Gastrocnemius medialis (tissue), 4 donors: Measurements from ENCODE around the gene CHAD. TPM values are rescaled to one million over a fixed set of nuclear protein-coding genes. Genes with fewer than 3 reads are reported as not detected.

Experiments used
- ATAC-seq, 2 donors: fragments of 150-250 bp; one replicate each; pipeline ENCODE4 v1.9.1; 2016
- DNase-seq, 2 donors: peaks; one replicate each; pipeline ENCODE4 v3.0.0-alpha.2; 2019
- H3K27ac ChIP-seq, 4 donors: fragments of 200-600 bp; sonication (generic); 1 replicate in 1 of 4; 2 replicates in 3 of 4; pipeline ENCODE4 v1.5.1; 2016 to 2018; ENCODE audit warnings: mild to moderate bottlenecking in 2 of 4, moderate library complexity in 1 of 4
- H3K27me3 ChIP-seq, 3 donors: fragments of 200-600 bp; sonication (generic) in 2 of 3; 1 replicate in 1 of 3; 2 replicates in 2 of 3; pipeline versions ENCODE4 v1.5.1 to v1.6.0; 2016 to 2019; ENCODE audit warnings: mild to moderate bottlenecking in 1 of 3, moderate library complexity in 1 of 3
- H3K36me3 ChIP-seq, 2 donors: fragments of 200-600 bp; sonication (generic) in 1 of 2; one replicate each; pipeline ENCODE4 v1.5.1; 2017 to 2018
- H3K4me1 ChIP-seq, 2 donors: fragments of 200-600 bp; sonication (generic) in 1 of 2; one replicate each; pipeline ENCODE4 v1.5.1; 2016 to 2017; ENCODE audit warnings: mild to moderate bottlenecking in 2 of 2
- H3K4me3 ChIP-seq, 4 donors: fragments of 200-600 bp; sonication (generic) in 3 of 4; 1 replicate in 1 of 4; 2 replicates in 3 of 4; pipeline ENCODE4 v1.5.1; 2016 to 2019; ENCODE audit warnings: mild to moderate bottlenecking in 2 of 4
- H3K9me3 ChIP-seq, 3 donors: fragments of 200-600 bp; sonication (generic) in 2 of 3; 1 replicate in 1 of 3; 2 replicates in 2 of 3; pipeline ENCODE4 v1.5.1; 2016 to 2019
- CTCF ChIP-seq, 5 experiments: fragments of 450-650 bp in 3 of 5; fragments of 200-600 bp in 2 of 5; sonication (generic) in 2 of 5; IDR thresholded peaks in 4 of 5; conservative IDR thresholded peaks in 1 of 5; 1 replicate in 4 of 5; 2 replicates in 1 of 5; pipeline ENCODE4 v1.5.1; 2016 to 2019; ENCODE audit warnings: antibody characterized with exemption in 5 of 5, mild to moderate bottlenecking in 3 of 5, moderate library complexity in 3 of 5
- POLR2A ChIP-seq, 2 donors: fragments of 450-650 bp; IDR thresholded peaks; one replicate each; pipeline ENCODE4 v1.6.1; 2017; ENCODE audit warnings: antibody characterized with exemption in 2 of 2, mild to moderate bottlenecking in 2 of 2, moderate library complexity in 2 of 2
- in situ Hi-C, 4 donors: fragments of 200-750 bp; cut with MboI; loops; one replicate each; pipeline versions ENCODE4 v1.15.0 to v1.8.0; 2017; ENCODE audit warnings: low sequenced_read_pairs in 4 of 4
- intact Hi-C: fragments of 100-400 bp; cut with DNase I; formaldehyde crosslinking; loops from one replicate; pipeline ENCODE4 v1.15.1; 2023; ENCODE audit warnings: low total_unique reads
- total RNA-seq, 4 donors: library from RNA; depleted of rRNA; stranded (reverse); fragments of >200 nt; gene quantifications; one replicate each; pipeline versions ENCODE4 v1.1.0 to v1.2.3, GENCODE V29; 2016

CHAD gene
- total RNA-seq, 4 donors from 2014 or later = 1.8 to 8.8 TPM; not detected in 2

DNA sequence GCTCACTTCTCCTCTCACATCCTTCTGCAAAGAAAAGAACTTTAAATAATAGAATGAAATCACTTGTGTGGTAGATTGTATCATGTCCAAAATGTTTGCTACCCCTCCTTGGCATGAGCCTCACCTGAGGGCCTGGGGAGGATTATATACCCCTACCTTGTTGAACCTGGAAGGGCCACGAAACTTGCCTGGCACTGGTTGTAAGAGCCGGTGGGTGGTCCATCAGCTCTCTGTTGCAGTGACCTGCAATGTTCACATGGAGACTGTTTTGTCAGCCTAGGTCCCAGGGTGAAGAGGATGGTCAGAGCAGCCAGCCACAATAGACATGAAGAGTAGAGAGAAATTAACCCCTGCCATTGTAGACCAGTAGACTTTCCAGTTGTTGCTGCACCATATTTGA is 20.2 kb upstream of the CHAD start:
- no peaks in the 10 kb centered on the region for H3K27me3 ChIP-seq
- peaks cover 0 to 29% of the 10 kb centered on the region in 2 donors for H3K36me3 ChIP-seq
- no peak for DNase-seq
- no peak for TF ChIP-seq CTCF (IDR thresholded peaks at IDR 0.05 in 4 of 5, conservative IDR thresholded peaks at IDR 0.05 in 1 of 5)
- TF ChIP-seq POLR2A (IDR thresholded peaks at IDR 0.05) = no peak
- intact Hi-C loops = loop anchor here (10.0 kb wide), 1 partner anchor 216 kb away; the partner anchor contains the start of gene ANKRD40
- H3K27ac ChIP-seq = no peak overlapping the region
- H3K9me3 ChIP-seq = no peaks in the 10 kb centered on the region
- no peaks in the 10 kb centered on the region for H3K4me1 ChIP-seq
- in situ Hi-C loops = loop anchor here in 3 of 4 donors (5.0 to 25.0 kb wide), 3 partner anchors 102 to 216 kb away; partner anchors contain the start of genes ANKRD40 (in 1 of the 3) and LRRC59 (in 1 of the 3)
- ATAC-seq = no peak
- no peak overlapping the region for H3K4me3 ChIP-seq

- Histone ChIP-seq H3K36me3 (peaks cover 0 to 36% of the 10 kb centered on the region in 2 donors), H3K4me1 (peaks cover 4 to 9% of the 10 kb centered on the region in 2 donors), H3K9me3 (no peaks in the 10 kb centered on the region), H3K27me3 (no peaks in the 10 kb centered on the region), H3K4me3 (no peak overlapping the region), H3K27ac (peak overlapping the region in 3 of 4 donors; percentile 5 to 67 (median 55))
- intact Hi-C loops = loop anchor here (10.0 kb wide), 1 partner anchor 217 kb away; the partner anchor contains the start of gene ANKRD40
- in situ Hi-C loops = loop anchor here in 3 of 4 donors (5.0 to 25.0 kb wide), 3 partner anchors 100 to 217 kb away; partner anchors contain the start of genes ANKRD40 (in 1 of the 3) and LRRC59 (in 1 of the 3)
- DNase-seq = peak; percentile 53 to 69
- TF ChIP-seq CTCF (IDR thresholded peaks at IDR 0.05 in 4 of 5, conservative IDR thresholded peaks at IDR 0.05 in 1 of 5) (no peak), POLR2A (IDR thresholded peaks at IDR 0.05) (no peak)
- peak; percentile 53 to 67 for ATAC-seq
Observed at GRCh38 chr17:50487213-50488096, 18.8 kb upstream of the CHAD start.

GRCh38 chr17:50484386-50485155 is 15.9 kb upstream of the CHAD start:
- no peak for TF ChIP-seq POLR2A (IDR thresholded peaks at IDR 0.05)
- no peak for TF ChIP-seq CTCF (IDR thresholded peaks at IDR 0.05 in 4 of 5, conservative IDR thresholded peaks at IDR 0.05 in 1 of 5)
- no peak overlapping the region for H3K4me3 ChIP-seq
- no peak overlapping the region for H3K27ac ChIP-seq
- no peaks in the 10 kb centered on the region for H3K27me3 ChIP-seq
- no peaks in the 10 kb centered on the region for H3K9me3 ChIP-seq
- in situ Hi-C loops (loop anchor here in 3 of 4 donors (5.0 to 25.0 kb wide), 3 partner anchors 97 to 220 kb away; partner anchors contain the start of genes ANKRD40 (in 1 of the 3) and LRRC59 (in 1 of the 3)), intact Hi-C loops (loop anchor here (5.0 to 10.0 kb wide), 2 partner anchors 122 to 220 kb away; partner anchors contain the start of gene ANKRD40)
- peaks cover 18 to 28% of the 10 kb centered on the region in 2 donors for H3K4me1 ChIP-seq
- DNase-seq (no peak), ATAC-seq (no peak)
- H3K36me3 ChIP-seq = peaks cover 0 to 40% of the 10 kb centered on the region in 2 donors

DNA sequence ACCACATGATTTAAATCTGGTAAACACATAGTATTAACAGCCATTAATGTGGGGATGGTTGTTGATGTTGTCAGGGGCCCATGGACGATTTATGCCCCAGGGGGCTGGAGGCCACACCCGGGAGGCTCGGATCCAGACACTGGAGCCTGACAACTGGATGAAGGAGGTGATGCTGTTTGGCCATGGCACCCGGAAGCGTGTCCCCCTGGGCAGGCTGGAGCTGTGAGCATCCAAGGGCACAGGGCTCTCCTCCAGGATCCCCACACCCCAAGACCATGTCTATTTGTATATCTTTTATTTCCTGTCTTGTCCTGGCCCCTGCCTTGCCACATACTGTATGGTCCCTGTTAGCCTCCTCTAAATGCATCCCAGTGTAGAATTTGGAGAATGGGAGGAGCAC is 14.6 kb upstream of the CHAD start:
- in situ Hi-C loops (loop anchor here in 2 of 4 donors (10.0 to 25.0 kb wide), 2 partner anchors 96 to 222 kb away; partner anchors contain the start of genes ANKRD40 (in 1 of the 2) and LRRC59 (in 1 of the 2)), intact Hi-C loops (loop anchor here (2.0 to 10.0 kb wide), 3 partner anchors 26 to 222 kb away; partner anchors contain the start of genes ANKRD40 and MYCBPAP)
- H3K4me1 ChIP-seq = peaks cover 24 to 32% of the 10 kb centered on the region in 2 donors
- peak overlapping the region; percentile 95 to 98 (median 97) for H3K27ac ChIP-seq
- DNase-seq = no peak
- H3K4me3 ChIP-seq = no peak overlapping the region
- TF ChIP-seq POLR2A (IDR thresholded peaks at IDR 0.05) = no peak
- TF ChIP-seq CTCF (IDR thresholded peaks at IDR 0.05 in 4 of 5, conservative IDR thresholded peaks at IDR 0.05 in 1 of 5) = no peak
- H3K9me3 ChIP-seq = no peaks in the 10 kb centered on the region
- H3K27me3 ChIP-seq = no peaks in the 10 kb centered on the region
- no peak for ATAC-seq
- peaks cover 0 to 40% of the 10 kb centered on the region in 2 donors for H3K36me3 ChIP-seq
